LNCaP clone FGC (cell line): ENCODE results near the gene BCL11A.

Experiments used
- DNase-seq: peaks from one replicate; pipeline ENCODE4 v3.0.0-alpha.2; 2011; ENCODE audit warnings: low read depth
- H3K4me3 ChIP-seq: 2 replicates; pipeline ENCODE4 v1.5.1; 2011; ENCODE audit warnings: mild to moderate bottlenecking, low read depth, low read length, control low read depth
- CTCF ChIP-seq: IDR thresholded peaks from 2 replicates; pipeline ENCODE4 v1.5.1; 2012; ENCODE audit warnings: mild to moderate bottlenecking; ENCODE audit not compliant: control insufficient read depth, insufficient read depth; ENCODE audit errors: extremely low read depth

BCL11A gene

GRCh38 chr2:60523963-60524362, 29.5 kb downstream of the BCL11A start:
- no peak for DNase-seq
- H3K4me3 ChIP-seq = no peak overlapping the region
- no peak for TF ChIP-seq CTCF

- H3K4me3 ChIP-seq = no peak overlapping the region
- TF ChIP-seq CTCF = no peak
- DNase-seq = no peak
These were observed 31.0 kb downstream of the BCL11A start for GRCh38 chr2:60522462-60522861.

GRCh38 chr2:60521626-60522025, 31.8 kb downstream of the BCL11A start:
- DNase-seq = no peak
- no peak for TF ChIP-seq CTCF
- no peak overlapping the region for H3K4me3 ChIP-seq

GRCh38 chr2:60520917-60521539, 32.4 kb downstream of the BCL11A start:
- H3K4me3 ChIP-seq = no peak overlapping the region
- TF ChIP-seq CTCF = no peak
- DNase-seq = no peak

GRCh38 chr2:60520151-60520876, 33.1 kb downstream of the BCL11A start:
- no peak overlapping the region for H3K4me3 ChIP-seq
- no peak for DNase-seq
- TF ChIP-seq CTCF = no peak

GRCh38 chr2:60519231-60519863, 34.1 kb downstream of the BCL11A start:
- no peak for TF ChIP-seq CTCF
- no peak for DNase-seq
- H3K4me3 ChIP-seq = no peak overlapping the region

GRCh38 chr2:60518567-60518966, 34.9 kb downstream of the BCL11A start:
- H3K4me3 ChIP-seq = no peak overlapping the region
- no peak for TF ChIP-seq CTCF
- DNase-seq = no peak
